HL-60 (cell line): Measurements from ENCODE around the gene ADAMTS10.

Source experiments
- DNase-seq, 2 experiments: peaks; one replicate each; pipeline ENCODE4 v3.0.0-alpha.2; 2010 to 2020; ENCODE audit warnings: low read depth in 1 of 2, low spot score in 1 of 2
- H3K27ac ChIP-seq: fragments of 250-450 bp; sonication (Bioruptor Pico); replicated peaks from 2 replicates; pipeline ENCODE4 v1.5.1; 2020; ENCODE audit warnings: mild to moderate bottlenecking, moderate library complexity
- H3K27me3 ChIP-seq: fragments of 250-450 bp; sonication (Bioruptor Pico); 2 replicates; pipeline ENCODE4 v1.5.1; 2021; ENCODE audit warnings: mild to moderate bottlenecking, moderate library complexity; ENCODE audit not compliant: insufficient read depth, poor library complexity, severe bottlenecking
- H3K4me3 ChIP-seq: replicated peaks from 2 replicates; pipeline ENCODE4 v1.5.1; 2011; ENCODE audit warnings: mild to moderate bottlenecking, control low read depth, low read length; ENCODE audit not compliant: insufficient read depth
- GABPA ChIP-seq: IDR thresholded peaks from 2 replicates; pipeline ENCODE4 v1.6.1; 2012; ENCODE audit warnings: low read depth
- POLR2AphosphoS5 ChIP-seq: IDR thresholded peaks from 2 replicates; pipeline ENCODE4 v1.6.1; 2012; ENCODE audit warnings: low read depth
- SPI1 ChIP-seq: IDR thresholded peaks from 2 replicates; pipeline ENCODE4 v1.6.1; 2012; ENCODE audit warnings: low read depth, mild to moderate bottlenecking, borderline replicate concordance
- TF ChIP-seq, protein P1 (sequence below): IDR thresholded peaks from one replicate; pipeline ENCODE4 v1.5.1; 2011; ENCODE audit warnings: low read length, control low read depth, inconsistent platforms; ENCODE audit not compliant: insufficient read depth
- TF ChIP-seq, protein P2 (sequence below): IDR thresholded peaks from 2 replicates; pipeline ENCODE4 v1.6.1; 2012; ENCODE audit warnings: low read depth; ENCODE audit not compliant: insufficient replicate concordance

Gene ADAMTS10

DNA sequence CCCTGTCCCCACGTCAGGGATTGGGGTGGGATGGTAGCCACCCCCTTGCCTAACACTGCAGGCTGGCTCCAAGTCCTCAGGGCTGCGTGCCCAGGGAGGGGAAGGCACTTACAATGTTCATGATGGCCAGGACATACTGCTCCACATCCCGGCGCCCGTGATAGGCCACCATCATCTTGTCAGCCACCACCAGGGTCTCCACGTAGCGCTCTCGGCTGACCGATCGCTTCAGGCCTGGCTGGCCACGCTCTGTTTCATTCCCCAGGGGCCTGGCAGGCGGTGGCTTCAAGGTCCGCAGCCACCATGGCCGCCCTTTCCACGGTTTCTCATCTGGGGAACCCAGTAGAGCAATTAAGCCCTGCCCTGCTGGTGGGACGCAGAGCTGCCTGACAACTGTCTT lies 9.7 kb downstream of the ADAMTS10 start:
- no peak overlapping the region for H3K27ac ChIP-seq
- no peak for TF ChIP-seq GABPA
- no peak for TF ChIP-seq SPI1
- TF ChIP-seq POLR2AphosphoS5 = no peak
- TF ChIP-seq, protein P1, sequence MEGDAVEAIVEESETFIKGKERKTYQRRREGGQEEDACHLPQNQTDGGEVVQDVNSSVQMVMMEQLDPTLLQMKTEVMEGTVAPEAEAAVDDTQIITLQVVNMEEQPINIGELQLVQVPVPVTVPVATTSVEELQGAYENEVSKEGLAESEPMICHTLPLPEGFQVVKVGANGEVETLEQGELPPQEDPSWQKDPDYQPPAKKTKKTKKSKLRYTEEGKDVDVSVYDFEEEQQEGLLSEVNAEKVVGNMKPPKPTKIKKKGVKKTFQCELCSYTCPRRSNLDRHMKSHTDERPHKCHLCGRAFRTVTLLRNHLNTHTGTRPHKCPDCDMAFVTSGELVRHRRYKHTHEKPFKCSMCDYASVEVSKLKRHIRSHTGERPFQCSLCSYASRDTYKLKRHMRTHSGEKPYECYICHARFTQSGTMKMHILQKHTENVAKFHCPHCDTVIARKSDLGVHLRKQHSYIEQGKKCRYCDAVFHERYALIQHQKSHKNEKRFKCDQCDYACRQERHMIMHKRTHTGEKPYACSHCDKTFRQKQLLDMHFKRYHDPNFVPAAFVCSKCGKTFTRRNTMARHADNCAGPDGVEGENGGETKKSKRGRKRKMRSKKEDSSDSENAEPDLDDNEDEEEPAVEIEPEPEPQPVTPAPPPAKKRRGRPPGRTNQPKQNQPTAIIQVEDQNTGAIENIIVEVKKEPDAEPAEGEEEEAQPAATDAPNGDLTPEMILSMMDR = no peak
- TF ChIP-seq, protein P2, sequence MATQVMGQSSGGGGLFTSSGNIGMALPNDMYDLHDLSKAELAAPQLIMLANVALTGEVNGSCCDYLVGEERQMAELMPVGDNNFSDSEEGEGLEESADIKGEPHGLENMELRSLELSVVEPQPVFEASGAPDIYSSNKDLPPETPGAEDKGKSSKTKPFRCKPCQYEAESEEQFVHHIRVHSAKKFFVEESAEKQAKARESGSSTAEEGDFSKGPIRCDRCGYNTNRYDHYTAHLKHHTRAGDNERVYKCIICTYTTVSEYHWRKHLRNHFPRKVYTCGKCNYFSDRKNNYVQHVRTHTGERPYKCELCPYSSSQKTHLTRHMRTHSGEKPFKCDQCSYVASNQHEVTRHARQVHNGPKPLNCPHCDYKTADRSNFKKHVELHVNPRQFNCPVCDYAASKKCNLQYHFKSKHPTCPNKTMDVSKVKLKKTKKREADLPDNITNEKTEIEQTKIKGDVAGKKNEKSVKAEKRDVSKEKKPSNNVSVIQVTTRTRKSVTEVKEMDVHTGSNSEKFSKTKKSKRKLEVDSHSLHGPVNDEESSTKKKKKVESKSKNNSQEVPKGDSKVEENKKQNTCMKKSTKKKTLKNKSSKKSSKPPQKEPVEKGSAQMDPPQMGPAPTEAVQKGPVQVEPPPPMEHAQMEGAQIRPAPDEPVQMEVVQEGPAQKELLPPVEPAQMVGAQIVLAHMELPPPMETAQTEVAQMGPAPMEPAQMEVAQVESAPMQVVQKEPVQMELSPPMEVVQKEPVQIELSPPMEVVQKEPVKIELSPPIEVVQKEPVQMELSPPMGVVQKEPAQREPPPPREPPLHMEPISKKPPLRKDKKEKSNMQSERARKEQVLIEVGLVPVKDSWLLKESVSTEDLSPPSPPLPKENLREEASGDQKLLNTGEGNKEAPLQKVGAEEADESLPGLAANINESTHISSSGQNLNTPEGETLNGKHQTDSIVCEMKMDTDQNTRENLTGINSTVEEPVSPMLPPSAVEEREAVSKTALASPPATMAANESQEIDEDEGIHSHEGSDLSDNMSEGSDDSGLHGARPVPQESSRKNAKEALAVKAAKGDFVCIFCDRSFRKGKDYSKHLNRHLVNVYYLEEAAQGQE = no peak
- no peaks in the 10 kb centered on the region for H3K27me3 ChIP-seq
- H3K4me3 ChIP-seq = no peak overlapping the region
- no peak for DNase-seq

DNA sequence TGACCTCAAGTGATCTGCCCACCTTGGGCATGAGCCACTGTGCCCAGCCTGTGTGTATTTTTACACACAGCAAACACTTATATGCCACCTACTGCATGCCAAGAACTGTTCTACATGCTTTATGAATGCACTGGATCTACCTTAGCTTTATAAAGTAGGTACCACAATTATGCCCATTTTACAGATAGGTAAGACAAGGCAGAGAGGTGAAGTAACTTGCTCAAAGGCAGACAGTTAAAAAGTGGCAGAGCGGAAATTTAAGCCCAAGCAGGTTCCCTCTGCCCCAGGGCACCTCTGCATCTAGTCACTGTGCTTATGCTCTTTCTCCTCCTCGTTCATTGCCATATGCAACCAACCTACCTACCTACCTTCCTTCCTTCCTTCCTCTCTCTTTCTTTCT lies 10.5 kb downstream of the ADAMTS10 start:
- Histone ChIP-seq H3K27me3 (no peaks in the 10 kb centered on the region), H3K4me3 (no peak overlapping the region), H3K27ac (no peak overlapping the region)
- DNase-seq = no peak
- no peak for TF ChIP-seq POLR2AphosphoS5
- TF ChIP-seq SPI1 = no peak
- TF ChIP-seq, protein P1 = no peak
- TF ChIP-seq GABPA = no peak
- TF ChIP-seq, protein P2 = no peak

DNA sequence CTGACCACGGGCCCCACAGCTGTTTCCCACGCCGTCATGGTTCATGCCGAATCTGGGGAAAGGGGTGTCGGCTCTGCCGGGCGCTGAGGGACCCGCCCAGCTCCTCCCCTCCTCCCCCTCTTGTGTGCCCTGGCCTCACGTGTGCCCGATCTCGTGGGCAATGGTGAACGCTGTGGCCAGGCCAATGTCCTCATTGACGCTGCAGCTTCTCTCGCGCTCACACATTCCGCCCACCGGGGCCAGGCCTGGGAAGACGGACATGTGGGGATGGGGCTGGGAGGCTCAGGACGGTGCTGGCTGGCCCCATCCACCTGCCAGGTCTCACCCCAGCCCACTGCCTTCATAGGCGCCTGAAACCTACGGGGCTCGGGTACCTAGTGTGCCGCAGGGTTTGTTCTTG lies 14.3 kb downstream of the ADAMTS10 start:
- no peak overlapping the region for H3K27ac ChIP-seq
- no peak for TF ChIP-seq SPI1
- TF ChIP-seq, protein P1 = no peak
- no peak for TF ChIP-seq POLR2AphosphoS5
- TF ChIP-seq, protein P2 = no peak
- TF ChIP-seq GABPA = no peak
- peaks cover 3% of the 10 kb centered on the region for H3K27me3 ChIP-seq
- no peak for DNase-seq
- H3K4me3 ChIP-seq = no peak overlapping the region
